OCI-LY7 (cell line): ENCODE measurements around the gene CYB5R3.

Experiments used
- EZH2phosphoT487 ChIP-seq: fragments of 200-600 bp; sonication (generic); IDR thresholded peaks from 2 replicates; pipeline ENCODE4 v1.6.1; 2018; ENCODE audit warnings: low read depth, borderline replicate concordance, mild to moderate bottlenecking, mixed run types, antibody characterized with exemption, low read length, moderate library complexity, mixed read lengths
- TF ChIP-seq, protein P1 (sequence below): fragments of 200-600 bp; sonication (generic); conservative IDR thresholded peaks from 2 replicates; pipeline ENCODE4 v1.5.1; 2014; ENCODE audit warnings: mild to moderate bottlenecking, antibody characterized with exemption, low read length, moderate library complexity, mixed read lengths

DNA sequence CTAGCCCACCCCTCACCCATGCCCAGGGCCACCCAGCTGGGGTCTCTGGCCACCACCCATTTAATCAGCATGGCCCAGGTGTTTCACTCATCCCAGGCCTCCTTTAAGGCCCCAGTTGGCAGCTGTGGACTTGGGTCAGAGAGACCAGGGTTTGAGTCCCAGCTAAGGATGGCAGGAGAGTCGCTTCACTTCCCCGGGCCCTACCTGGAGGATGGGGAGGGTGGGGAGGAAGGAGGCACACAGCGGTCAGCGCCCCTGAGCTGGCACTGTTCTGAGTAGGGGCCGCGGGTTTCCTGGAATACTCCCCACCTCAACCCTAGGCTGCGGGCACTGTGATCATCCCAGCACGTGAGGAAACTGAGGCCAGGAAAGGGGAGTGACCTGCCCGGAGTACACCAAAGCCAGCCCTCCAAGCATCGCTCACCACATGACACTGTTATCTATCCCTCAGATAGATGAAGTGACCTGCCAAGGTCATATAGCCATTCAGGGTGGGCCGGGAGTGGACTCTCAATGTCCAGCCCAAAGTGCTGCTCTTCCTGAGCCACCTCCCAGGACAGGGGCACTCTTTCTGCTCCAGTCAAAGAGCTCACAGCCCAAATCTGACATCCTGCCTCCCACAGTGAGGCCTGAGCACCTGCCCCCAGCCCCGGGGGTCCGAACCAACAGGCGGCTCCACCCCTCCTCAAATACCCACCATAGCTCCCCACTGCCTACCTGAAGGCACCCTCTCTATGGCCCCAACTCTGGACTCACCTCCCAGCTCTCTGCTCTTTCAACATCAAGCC is 5.4 kb downstream of the CYB5R3 start:
- TF ChIP-seq, protein P1, sequence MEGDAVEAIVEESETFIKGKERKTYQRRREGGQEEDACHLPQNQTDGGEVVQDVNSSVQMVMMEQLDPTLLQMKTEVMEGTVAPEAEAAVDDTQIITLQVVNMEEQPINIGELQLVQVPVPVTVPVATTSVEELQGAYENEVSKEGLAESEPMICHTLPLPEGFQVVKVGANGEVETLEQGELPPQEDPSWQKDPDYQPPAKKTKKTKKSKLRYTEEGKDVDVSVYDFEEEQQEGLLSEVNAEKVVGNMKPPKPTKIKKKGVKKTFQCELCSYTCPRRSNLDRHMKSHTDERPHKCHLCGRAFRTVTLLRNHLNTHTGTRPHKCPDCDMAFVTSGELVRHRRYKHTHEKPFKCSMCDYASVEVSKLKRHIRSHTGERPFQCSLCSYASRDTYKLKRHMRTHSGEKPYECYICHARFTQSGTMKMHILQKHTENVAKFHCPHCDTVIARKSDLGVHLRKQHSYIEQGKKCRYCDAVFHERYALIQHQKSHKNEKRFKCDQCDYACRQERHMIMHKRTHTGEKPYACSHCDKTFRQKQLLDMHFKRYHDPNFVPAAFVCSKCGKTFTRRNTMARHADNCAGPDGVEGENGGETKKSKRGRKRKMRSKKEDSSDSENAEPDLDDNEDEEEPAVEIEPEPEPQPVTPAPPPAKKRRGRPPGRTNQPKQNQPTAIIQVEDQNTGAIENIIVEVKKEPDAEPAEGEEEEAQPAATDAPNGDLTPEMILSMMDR: no peak
- TF ChIP-seq EZH2phosphoT487: no peak
